IMR-90 (cell line): Measurements from ENCODE around the gene PLLP. TPM values are rescaled to one million over a fixed set of nuclear protein-coding genes. Genes with fewer than 3 reads are reported as not detected.

Experiments
- ATAC-seq: fragments of 200-7000 bp; cut with Tn5 transposase; 2 replicates; pipeline ENCODE4 v1.9.1; 2020; ENCODE audit warnings: low read depth, mild to moderate bottlenecking, moderate library complexity
- BruUV-seq: library from RNA; stranded (reverse); fragments of 400-500 nt; replicated peaks from 2 replicates; lab custom pipeline; 2021; lab: Mats Ljungman, UMichigan
- CTCF ChIA-PET: fragments of 300-600 bp; formaldehyde crosslinking; extraction: SDS; loops from one replicate; lab custom pipeline; 2021; ENCODE audit warnings: antibody characterized with exemption; lab: Yijun Ruan, JAX
- POLR2A ChIA-PET: fragments of 300-600 bp; sonication (Branson Sonifier 250); formaldehyde crosslinking; loops from one replicate; lab custom pipeline; 2022; ENCODE audit warnings: antibody characterized with exemption; ENCODE audit not compliant: unreplicated experiment; lab: Charles Lee
- DNase-seq: peaks from one replicate; pipeline ENCODE4 v3.0.0; 2013
- H2AFZ ChIP-seq: replicated peaks from 2 replicates; pipeline ENCODE3; 2013; ENCODE audit warnings: low read length, mild to moderate bottlenecking; ENCODE audit not compliant: poor library complexity
- H2AK5ac ChIP-seq: 2 replicates; pipeline ENCODE4 v1.6.1; 2013; ENCODE audit warnings: low read depth, low read length, inconsistent platforms
- H2AK9ac ChIP-seq: replicated peaks from 2 replicates; pipeline ENCODE3; 2013; ENCODE audit warnings: mild to moderate bottlenecking, low read depth, low read length, moderate library complexity; ENCODE audit not compliant: poor library complexity
- H2BK120ac ChIP-seq: 2 replicates; pipeline ENCODE4 v1.6.1; 2013; ENCODE audit warnings: low read depth, low read length, inconsistent platforms
- H2BK15ac ChIP-seq: 3 replicates; pipeline ENCODE4 v1.6.1; 2013; ENCODE audit warnings: low read depth, low read length, inconsistent platforms
- H2BK20ac ChIP-seq: 2 replicates; pipeline ENCODE4 v1.6.1; 2013; ENCODE audit warnings: low read depth, mild to moderate bottlenecking, inconsistent platforms, low read length, moderate library complexity
- H2BK5ac ChIP-seq: 2 replicates; pipeline ENCODE4 v1.6.1; 2013; ENCODE audit warnings: mild to moderate bottlenecking, low read depth, low read length, inconsistent platforms; ENCODE audit not compliant: poor library complexity, severe bottlenecking
- H3K14ac ChIP-seq: replicated peaks from 2 replicates; pipeline ENCODE4 v1.6.1; 2013; ENCODE audit warnings: low read depth, low read length, inconsistent platforms
- H3K18ac ChIP-seq: 2 replicates; pipeline ENCODE4 v1.6.1; 2013; ENCODE audit warnings: low read depth, low read length, control low read depth
- H3K23ac ChIP-seq: 2 replicates; pipeline ENCODE4 v1.6.1; 2013; ENCODE audit warnings: low read depth, low read length, inconsistent platforms
- H3K27ac ChIP-seq: 2 replicates; pipeline ENCODE4 v1.5.1; 2013; ENCODE audit warnings: mild to moderate bottlenecking, control low read depth, low read length; ENCODE audit not compliant: insufficient read depth
- H3K27me3 ChIP-seq: 2 replicates; pipeline ENCODE4 v1.6.1; 2013; ENCODE audit warnings: low read length; ENCODE audit not compliant: control insufficient read depth, insufficient read depth
- H3K36me3 ChIP-seq: 2 replicates; pipeline ENCODE4 v1.6.1; 2013; ENCODE audit warnings: low read length, mixed read lengths; ENCODE audit not compliant: control insufficient read depth, insufficient read depth
- H3K4ac ChIP-seq: 2 replicates; pipeline ENCODE4 v1.6.1; 2013; ENCODE audit warnings: low read depth, low read length, inconsistent platforms
- H3K4me1 ChIP-seq: 2 replicates; pipeline ENCODE4 v1.6.1; 2013; ENCODE audit warnings: low read length, mixed read lengths; ENCODE audit not compliant: control insufficient read depth, insufficient read depth
- H3K4me2 ChIP-seq: 2 replicates; pipeline ENCODE4 v1.6.1; 2013; ENCODE audit warnings: low read depth, mild to moderate bottlenecking, control low read depth, low read length, moderate library complexity
- H3K4me3 ChIP-seq: 2 replicates; pipeline ENCODE4 v1.5.1; 2013; ENCODE audit warnings: low read depth, mild to moderate bottlenecking, control low read depth, low read length, moderate library complexity; ENCODE audit not compliant: insufficient read depth
- H3K56ac ChIP-seq: 2 replicates; pipeline ENCODE4 v1.6.1; 2013; ENCODE audit warnings: low read length, inconsistent platforms; ENCODE audit not compliant: insufficient read depth; ENCODE audit errors: extremely low read depth
- H3K79me1 ChIP-seq, 2 experiments: 2 replicates each; pipeline ENCODE4 v1.6.1; 2013; ENCODE audit warnings: low read length in 2 of 2, inconsistent platforms in 1 of 2, low read depth in 1 of 2
- H3K9ac ChIP-seq: 2 replicates; pipeline ENCODE4 v1.6.1; 2013; ENCODE audit warnings: low read depth, low read length, control low read depth
- H3K9me1 ChIP-seq: 2 replicates; pipeline ENCODE4 v1.6.1; 2013; ENCODE audit warnings: low read length, inconsistent platforms; ENCODE audit not compliant: insufficient read depth
- H3K9me3 ChIP-seq: 2 replicates; pipeline ENCODE4 v1.6.1; 2013; ENCODE audit warnings: low read length; ENCODE audit not compliant: control insufficient read depth, insufficient read depth
- H4K20me1 ChIP-seq: 2 replicates; pipeline ENCODE4 v1.6.1; 2013; ENCODE audit warnings: low read length, inconsistent platforms; ENCODE audit not compliant: insufficient read depth
- H4K5ac ChIP-seq: 2 replicates; pipeline ENCODE4 v1.6.1; 2013; ENCODE audit warnings: mild to moderate bottlenecking, low read depth, low read length, control low read depth
- H4K8ac ChIP-seq, 2 experiments: 2 replicates each; pipeline ENCODE4 v1.6.1; 2013; ENCODE audit warnings: low read depth in 2 of 2, low read length in 2 of 2, control low read depth in 1 of 2, inconsistent platforms in 1 of 2
- H4K91ac ChIP-seq: 2 replicates; pipeline ENCODE4 v1.6.1; 2013; ENCODE audit warnings: low read depth, low read length, inconsistent platforms; ENCODE audit not compliant: insufficient read depth
- CEBPB ChIP-seq: IDR thresholded peaks from 2 replicates; pipeline ENCODE4 v1.6.1; 2012; ENCODE audit warnings: low read depth, low read length, improper control_type of control experiment
- ELK1 ChIP-seq: fragments of 150-350 bp; IDR thresholded peaks from 2 replicates; pipeline ENCODE4 v1.6.1; 2016; ENCODE audit warnings: low read depth, mild to moderate bottlenecking, low read length, moderate library complexity, borderline replicate concordance
- FOS ChIP-seq: fragments of 150-350 bp; IDR thresholded peaks from 2 replicates; pipeline ENCODE4 v1.6.1; 2016; ENCODE audit warnings: low read depth, low read length
- MAFK ChIP-seq: IDR thresholded peaks from 2 replicates; pipeline ENCODE4 v1.6.1; 2012; ENCODE audit warnings: low read depth, low read length, improper control_type of control experiment
- RFX5 ChIP-seq: IDR thresholded peaks from 2 replicates; pipeline ENCODE4 v1.8.0; 2012; ENCODE audit warnings: low read depth, mild to moderate bottlenecking, low read length, moderate library complexity
- WGBS, 2 experiments: methylation state at CpG; one replicate each; pipeline versions ENCODE4 v1.1.5 to v1.1.7; 2013; ENCODE audit warnings: missing lambda C conversion rate in 2 of 2; ENCODE audit not compliant: insufficient read length in 1 of 2; ENCODE audit errors: extremely low coverage in 2 of 2; 5-methylcytosine and 5-hydroxymethylcytosine counted together
- dilution Hi-C: fragments of 300-500 bp; cut with HindIII; formaldehyde crosslinking; loops from one replicate; pipeline ENCODE4 v1.14.3; 2018; ENCODE audit warnings: low sequenced_read_pairs; ENCODE audit not compliant: unreplicated experiment
- in situ Hi-C: fragments of 300-500 bp; cut with MboI; formaldehyde crosslinking; loops from 3 replicates; pipeline ENCODE4 v1.14.3; 2019; ENCODE audit warnings: low sequenced_read_pairs, inconsistent platforms, mixed read lengths
- intact Hi-C: fragments of 100-400 bp; cut with micrococcal nuclease; formaldehyde crosslinking; loops from 2 replicates; pipeline ENCODE4 v1.10.0; 2022
- polyA plus RNA-seq, 3 experiments: library from polyadenylated mRNA; depleted of rRNA; stranded (reverse); fragments of >200 nt; gene quantifications; 2 replicates each; pipeline ENCODE4 v1.2.3, GENCODE V29; 2012; ENCODE audit warnings: low replicate concordance in 1 of 3
- total RNA-seq: library from RNA; depleted of rRNA; stranded (reverse); fragments of >200 nt; gene quantifications from 2 replicates; pipeline ENCODE4 v1.2.3, GENCODE V29; 2012

PLLP gene
- total and polyA plus RNA-seq, 2 of the 4 experiments (the other 2 are of a cell fraction) = 0.05 TPM; not detected in 1

DNA sequence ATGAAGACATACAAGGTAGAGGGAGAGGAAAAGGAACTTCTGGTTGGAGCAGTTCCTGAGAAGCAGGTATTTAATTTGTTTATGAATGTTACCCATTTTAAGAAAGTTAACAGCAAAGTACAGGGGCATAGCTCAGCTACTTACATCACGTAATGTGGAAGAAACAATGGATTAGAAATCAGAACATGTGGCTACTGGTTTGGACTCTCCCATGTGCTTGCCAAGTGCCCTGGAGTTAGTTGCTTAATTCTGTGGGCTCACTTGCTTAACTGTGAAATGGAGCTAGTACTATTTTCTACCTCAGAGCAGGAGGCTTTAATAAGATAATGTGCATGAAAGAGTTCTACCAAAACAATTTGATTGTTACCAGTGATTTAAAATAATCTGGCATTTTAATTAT is 71.0 kb downstream of the PLLP start:
- no peak overlapping the region for H3K4ac ChIP-seq
- ChIA-PET POLR2A (no interaction called here), CTCF (no interaction called here)
- H4K20me1 ChIP-seq = no peaks in the 10 kb centered on the region
- H3K4me3 ChIP-seq = no peak overlapping the region
- H3K4me2 ChIP-seq = no peak overlapping the region
- TF ChIP-seq FOS = no peak
- TF ChIP-seq RFX5 = no peak
- no peak for TF ChIP-seq CEBPB
- TF ChIP-seq MAFK = no peak
- no peak for TF ChIP-seq ELK1
- no peak overlapping the region for H2AK9ac ChIP-seq
- peaks cover 26% of the 10 kb centered on the region for H3K9me3 ChIP-seq
- H3K9ac ChIP-seq = no peak overlapping the region
- H3K18ac ChIP-seq = no peak overlapping the region
- no peak overlapping the region for H4K91ac ChIP-seq
- dilution Hi-C loops = no loop called here
- H3K79me1 ChIP-seq = peaks cover 11 to 16% of the 10 kb centered on the region in 2 experiments; a peak in 2 of 4 replicates
- H3K56ac ChIP-seq = no peak overlapping the region
- intact Hi-C loops = no loop called here
- BruUV-seq = no TSS peak
- DNase-seq (no peak), ATAC-seq (no peak)
- no peak overlapping the region for H2BK15ac ChIP-seq
- no peak overlapping the region for H2AK5ac ChIP-seq
- H3K4me1 ChIP-seq = no peaks in the 10 kb centered on the region
- H2BK120ac ChIP-seq = no peak overlapping the region
- H2BK20ac ChIP-seq = no peak overlapping the region
- H3K9me1 ChIP-seq = peaks cover 3% of the 10 kb centered on the region; the same call in 1 of the 2 replicates
- in situ Hi-C loops = no loop called here
- no peak overlapping the region for H4K5ac ChIP-seq
- no peak overlapping the region for H3K14ac ChIP-seq
- H2BK5ac ChIP-seq = no peak overlapping the region
- WGBS, 2 experiments = no CpG with 5 or more reads among the region's 1 CpG
- no peak overlapping the region for H2AFZ ChIP-seq
- no peaks in the 10 kb centered on the region for H3K27me3 ChIP-seq
- no peak overlapping the region for H4K8ac ChIP-seq
- peaks cover 55% of the 10 kb centered on the region for H3K36me3 ChIP-seq
- H3K23ac ChIP-seq = no peak overlapping the region
- no peak overlapping the region for H3K27ac ChIP-seq
